Lower leg skin (tissue), 4 donors: ENCODE results near the gene COL4A2. TPM values are rescaled to one million over a fixed set of nuclear protein-coding genes. Genes with fewer than 3 reads are reported as not detected.

Experiments
- DNase-seq, 2 donors: peaks; one replicate each; pipeline ENCODE4 v3.0.0-alpha.2; 2019; ENCODE audit warnings: low spot score in 2 of 2
- H3K4me3 ChIP-seq: fragments of 200-600 bp; sonication (generic); 2 replicates; pipeline ENCODE4 v1.5.1; 2017; ENCODE audit warnings: mild to moderate bottlenecking, low read depth; ENCODE audit not compliant: poor library complexity, severe bottlenecking
- POLR2A ChIP-seq, 2 donors: fragments of 450-650 bp; IDR thresholded peaks; one replicate each; pipeline ENCODE4 v1.6.1; 2016 to 2017; ENCODE audit warnings: antibody characterized with exemption in 2 of 2, mild to moderate bottlenecking in 1 of 2, moderate library complexity in 1 of 2
- WGBS, 2 donors: methylation state at CpG; one replicate each; pipeline ENCODE4 v1.1.5; 2018; 5-methylcytosine and 5-hydroxymethylcytosine counted together
- intact Hi-C: fragments of 100-400 bp; cut with DNase I; formaldehyde crosslinking; loops from one replicate; pipeline ENCODE4 v1.15.0; 2023; ENCODE audit warnings: low total_unique reads
- total RNA-seq, 4 donors: library from RNA; depleted of rRNA; stranded (reverse); fragments of >200 nt; gene quantifications; one replicate each; pipeline ENCODE4 v1.1.0, GENCODE V29; 2016
- TF ChIP-seq, protein P1 (sequence below), 3 donors: fragments of 450-650 bp; IDR thresholded peaks; one replicate each; pipeline ENCODE4 v1.5.1; 2016; ENCODE audit warnings: antibody characterized with exemption in 3 of 3, mild to moderate bottlenecking in 3 of 3, moderate library complexity in 2 of 3

COL4A2 gene
- total RNA-seq, 4 donors from 2014 or later = 40.8 to 119 (median 58.9) TPM

DNA sequence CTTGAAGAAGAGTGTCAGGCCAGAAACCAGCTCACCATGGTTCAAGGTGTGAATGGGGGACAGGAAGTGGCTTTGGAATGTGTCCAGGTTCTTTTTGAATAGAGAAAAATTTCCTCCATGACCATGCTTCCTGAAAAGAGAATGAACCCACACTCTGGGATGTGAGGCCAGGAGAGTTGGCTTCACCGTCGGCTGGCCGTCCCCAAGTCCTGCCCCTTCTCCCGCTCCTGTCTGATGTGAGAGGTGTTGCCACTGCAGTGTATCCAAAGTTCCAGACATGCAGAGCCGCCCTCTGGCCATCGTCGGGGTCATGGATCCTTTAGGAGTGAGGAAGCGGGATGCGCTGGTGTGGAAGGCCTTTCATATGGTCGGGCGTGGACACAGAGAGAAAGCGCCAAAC, 101.2 kb downstream of the COL4A2 start:
- no peak for DNase-seq
- TF ChIP-seq, protein P1, sequence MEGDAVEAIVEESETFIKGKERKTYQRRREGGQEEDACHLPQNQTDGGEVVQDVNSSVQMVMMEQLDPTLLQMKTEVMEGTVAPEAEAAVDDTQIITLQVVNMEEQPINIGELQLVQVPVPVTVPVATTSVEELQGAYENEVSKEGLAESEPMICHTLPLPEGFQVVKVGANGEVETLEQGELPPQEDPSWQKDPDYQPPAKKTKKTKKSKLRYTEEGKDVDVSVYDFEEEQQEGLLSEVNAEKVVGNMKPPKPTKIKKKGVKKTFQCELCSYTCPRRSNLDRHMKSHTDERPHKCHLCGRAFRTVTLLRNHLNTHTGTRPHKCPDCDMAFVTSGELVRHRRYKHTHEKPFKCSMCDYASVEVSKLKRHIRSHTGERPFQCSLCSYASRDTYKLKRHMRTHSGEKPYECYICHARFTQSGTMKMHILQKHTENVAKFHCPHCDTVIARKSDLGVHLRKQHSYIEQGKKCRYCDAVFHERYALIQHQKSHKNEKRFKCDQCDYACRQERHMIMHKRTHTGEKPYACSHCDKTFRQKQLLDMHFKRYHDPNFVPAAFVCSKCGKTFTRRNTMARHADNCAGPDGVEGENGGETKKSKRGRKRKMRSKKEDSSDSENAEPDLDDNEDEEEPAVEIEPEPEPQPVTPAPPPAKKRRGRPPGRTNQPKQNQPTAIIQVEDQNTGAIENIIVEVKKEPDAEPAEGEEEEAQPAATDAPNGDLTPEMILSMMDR (IDR thresholded peaks at IDR 0.05) = no peak
- TF ChIP-seq POLR2A (IDR thresholded peaks at IDR 0.05) = no peak
- intact Hi-C loops = loop anchor here (5.0 kb wide), 1 partner anchor 181 kb away; no protein-coding TSS in a partner anchor
- 87 to 97% methylated on average over 7 to 12 of the region's 12 CpGs for WGBS, 2 donors
- H3K4me3 ChIP-seq = no peak overlapping the region

DNA sequence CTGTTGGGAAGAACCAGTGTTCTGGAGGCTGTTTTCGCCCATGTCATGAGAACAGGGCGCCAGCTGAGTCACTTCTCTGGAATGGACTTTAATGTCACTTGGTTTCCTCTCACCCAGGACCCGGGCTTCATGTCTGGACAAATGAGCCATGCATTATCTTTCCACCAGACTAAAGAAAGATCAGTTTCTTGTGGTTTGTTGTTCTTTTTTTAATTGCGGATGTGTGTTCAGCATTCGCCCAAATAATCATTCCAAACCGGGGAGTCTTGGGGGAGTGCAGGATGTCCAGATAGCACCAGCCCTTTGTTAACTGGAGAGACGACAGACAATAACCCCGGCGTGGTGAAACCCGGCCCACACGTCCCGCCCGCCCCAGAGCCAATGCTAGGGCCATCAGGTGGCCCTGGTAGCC, 102.5 kb downstream of the COL4A2 start:
- 69 to 78% methylated on average over 13 of the region's 13 CpGs for WGBS, 2 donors
- DNase-seq = no peak
- intact Hi-C loops = loop anchor here (5.0 kb wide), 1 partner anchor 182 kb away; no protein-coding TSS in a partner anchor
- TF ChIP-seq, protein P1 (IDR thresholded peaks at IDR 0.05) = no peak
- TF ChIP-seq POLR2A (IDR thresholded peaks at IDR 0.05) = no peak
- H3K4me3 ChIP-seq = no peak overlapping the region

DNA sequence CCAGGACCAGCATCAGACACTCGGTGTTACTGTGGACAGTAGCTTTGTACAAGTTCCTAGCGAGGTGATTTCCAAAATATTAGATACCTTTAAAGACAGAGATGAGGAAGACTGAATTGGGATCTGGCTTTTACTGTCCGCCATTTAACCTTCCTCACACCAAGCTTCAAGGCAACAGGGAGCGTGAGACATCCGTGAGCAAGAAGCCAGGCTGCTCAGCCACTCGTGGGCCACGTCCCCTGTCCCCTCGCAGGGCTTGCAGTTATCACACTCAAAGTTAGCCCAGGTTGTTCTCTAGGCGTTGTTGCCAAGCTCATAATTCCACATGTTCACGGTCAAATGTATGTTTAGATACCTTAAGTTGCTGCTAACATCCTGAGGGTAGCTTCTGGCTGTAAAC, 102.9 kb downstream of the COL4A2 start:
- DNase-seq = no peak
- 74 to 83% methylated on average over 10 of the region's 10 CpGs for WGBS, 2 donors
- TF ChIP-seq, protein P1 (IDR thresholded peaks at IDR 0.05) = no peak
- no peak for TF ChIP-seq POLR2A (IDR thresholded peaks at IDR 0.05)
- intact Hi-C loops = loop anchor here (5.0 kb wide), 1 partner anchor 183 kb away; no protein-coding TSS in a partner anchor
- no peak overlapping the region for H3K4me3 ChIP-seq

DNA sequence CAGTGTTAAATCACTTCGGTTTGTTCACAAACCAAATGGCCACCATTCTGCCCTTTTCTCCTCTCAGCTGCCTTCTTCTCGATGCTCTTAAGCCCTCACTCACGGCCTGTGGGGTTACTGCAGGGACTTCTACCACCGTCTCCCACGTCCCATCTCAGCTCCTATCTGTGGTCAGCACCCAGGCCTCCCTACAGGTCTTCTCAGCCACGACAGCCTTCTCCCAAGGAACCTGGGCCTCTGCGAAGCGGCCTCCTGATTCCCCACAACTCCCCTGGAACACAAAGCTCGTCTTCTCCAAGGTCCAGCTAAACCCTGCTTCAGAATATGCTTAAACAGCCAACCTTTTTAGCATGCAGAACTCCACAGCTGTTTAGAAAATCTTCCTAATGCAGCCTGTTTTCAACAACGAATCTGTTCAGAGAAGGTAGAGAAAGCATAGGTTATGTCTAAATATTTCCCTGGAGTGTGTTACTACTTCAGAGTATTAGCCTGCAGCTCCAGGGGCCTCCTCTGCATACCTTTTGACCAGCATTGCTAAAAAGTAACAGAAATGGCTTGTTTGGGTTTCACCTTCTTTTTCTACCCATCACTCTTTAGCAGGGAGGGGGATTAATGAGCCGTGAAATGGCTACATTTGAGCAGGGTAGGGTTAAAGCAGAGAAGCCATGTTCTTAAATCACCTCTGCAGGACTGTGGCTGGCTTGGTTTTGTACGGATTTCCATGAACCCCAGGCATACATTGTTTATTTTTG, 104.0 kb downstream of the COL4A2 start:
- 79% methylated on average over 12 of the region's 12 CpGs for WGBS, 2 donors
- intact Hi-C loops = no loop called here
- TF ChIP-seq, protein P1 (IDR thresholded peaks at IDR 0.05) = no peak
- TF ChIP-seq POLR2A (IDR thresholded peaks at IDR 0.05) = no peak
- no peak for DNase-seq
- no peak overlapping the region for H3K4me3 ChIP-seq

DNA sequence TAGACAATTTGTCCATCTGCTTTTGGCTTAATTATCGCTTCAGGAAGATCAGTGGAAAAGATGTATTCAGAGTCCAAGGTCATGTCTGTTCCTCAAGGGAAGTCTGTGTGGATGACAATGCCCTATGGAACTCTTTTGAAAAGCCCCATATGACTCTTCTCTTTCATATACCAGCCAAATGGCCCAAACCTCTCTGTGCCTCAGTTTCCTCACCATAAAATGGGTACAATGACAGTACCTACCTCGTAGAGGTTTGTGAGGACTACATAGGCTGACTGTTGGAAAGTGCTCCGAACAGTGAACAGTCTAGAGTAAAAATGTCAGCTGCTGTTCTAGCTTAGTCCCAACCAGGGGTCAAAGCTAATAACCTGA, 104.6 kb downstream of the COL4A2 start:
- intact Hi-C loops = no loop called here
- WGBS, 2 donors = 85 to 89% methylated on average over 3 of the region's 3 CpGs
- DNase-seq = no peak
- no peak overlapping the region for H3K4me3 ChIP-seq
- TF ChIP-seq, protein P1 (IDR thresholded peaks at IDR 0.05) = no peak
- no peak for TF ChIP-seq POLR2A (IDR thresholded peaks at IDR 0.05)
